ENCODE results near the gene TLNRD1. TPM values are rescaled to one million over a fixed set of nuclear protein-coding genes. Genes with fewer than 3 reads are reported as not detected.

The TLNRD1 gene
- total RNA-seq, 1 experiment from 2014 or later: 22.5 TPM

GRCh38 chr15:81018197-81018596 lies 17.5 kb downstream of the TLNRD1 start (continued):
- no peak for TF ChIP-seq CBX3 (IDR thresholded peaks at IDR 0.05; ENCODE audit: low read depth)

- ATAC-seq (no peak), DNase-seq (ENCODE audit: low read depth, low spot score) (no peak)
- no peak overlapping the region for H3K4me2 ChIP-seq (ENCODE audit: low read length)
- H3K36me3 ChIP-seq (ENCODE audit: control insufficient read depth in 1 of 2, insufficient read depth in 2 of 2, low read length in 2 of 2): no peaks in the 10 kb centered on the region
- H3K79me2 ChIP-seq (ENCODE audit: insufficient read depth, low read length): no peaks in the 10 kb centered on the region
- intact Hi-C loops (cut with micrococcal nuclease): no loop called here
- no peak overlapping the region for H3K9ac ChIP-seq (ENCODE audit: low read length)
- TF ChIP-seq SP1 (IDR thresholded peaks at IDR 0.05; ENCODE audit: low read depth) (no peak), YY1 (IDR thresholded peaks at IDR 0.05; ENCODE audit: extremely low read depth, insufficient replicate concordance, low read depth, low read length) (no peak)
- H2AFZ ChIP-seq (ENCODE audit: low read depth, low read length, poor library complexity, severe bottlenecking): no peak overlapping the region
- ChIA-PET POLR2A (no interaction called here), RAD21 (ENCODE audit: low non-redundant PET in 1 of 2, low total read pairs in 2 of 2, uncharacterized antibody in 2 of 2, unreplicated experiment in 2 of 2) (no interaction called here), CTCF (no interaction called here)
- 0 out of 2 replicates have a peak, but pooled peaks cover 2% of the 10 kb centered on the region for H3K9me2 ChIP-seq (ENCODE audit: insufficient read depth)
- BruUV-seq (replicated peaks): no TSS peak
- peaks cover 0 to 4% of the 10 kb centered on the region in 2 experiments; a peak in 1 of 4 replicates for H3K4me1 ChIP-seq (ENCODE audit: control insufficient read depth in 1 of 2, insufficient read depth in 2 of 2, low read length in 2 of 2)
- no peaks in the 10 kb centered on the region for H3K9me3 ChIP-seq (ENCODE audit: control insufficient read depth in 1 of 2, insufficient read depth in 1 of 2, low read depth in 1 of 2, low read length in 2 of 2)
- H4K20me1 ChIP-seq (ENCODE audit: insufficient read depth): no peaks in the 10 kb centered on the region
- no peak overlapping the region for H3K4me3 ChIP-seq (replicated peaks in 1 of 2; ENCODE audit: low read depth in 1 of 2, low read length in 2 of 2)
- no peak overlapping the region for H3K27ac ChIP-seq (ENCODE audit: low read depth, low read length)
- no peaks in the 10 kb centered on the region for H3K27me3 ChIP-seq (ENCODE audit: insufficient read depth, low read length)
These were observed 20.6 kb downstream of the TLNRD1 start for GRCh38 chr15:81021321-81021720.

- no peak overlapping the region for H2AFZ ChIP-seq (ENCODE audit: low read depth, low read length, poor library complexity, severe bottlenecking)
- H3K9me3 ChIP-seq (ENCODE audit: control insufficient read depth in 1 of 2, insufficient read depth in 1 of 2, low read depth in 1 of 2, low read length in 2 of 2): no peaks in the 10 kb centered on the region
- no peaks in the 10 kb centered on the region for H3K79me2 ChIP-seq (ENCODE audit: insufficient read depth, low read length)
- no peaks in the 10 kb centered on the region for H3K27me3 ChIP-seq (ENCODE audit: insufficient read depth, low read length)
- no TSS peak for BruUV-seq (replicated peaks)
- intact Hi-C loops (cut with micrococcal nuclease): no loop called here
- no peak for DNase-seq (ENCODE audit: low read depth, low spot score)
- ChIA-PET POLR2A (no interaction called here), CTCF (no interaction called here), RAD21 (ENCODE audit: low non-redundant PET in 1 of 2, low total read pairs in 2 of 2, uncharacterized antibody in 2 of 2, unreplicated experiment in 2 of 2) (no interaction called here)
- ATAC-seq: no peak
- no peak overlapping the region for H3K9ac ChIP-seq (ENCODE audit: low read length)
- H3K4me3 ChIP-seq (replicated peaks in 1 of 2; ENCODE audit: low read depth in 1 of 2, low read length in 2 of 2): no peak overlapping the region
- H3K27ac ChIP-seq (ENCODE audit: low read depth, low read length): no peak overlapping the region
- H4K20me1 ChIP-seq (ENCODE audit: insufficient read depth): no peaks in the 10 kb centered on the region
- H3K4me1 ChIP-seq (ENCODE audit: control insufficient read depth in 1 of 2, insufficient read depth in 2 of 2, low read length in 2 of 2): peaks cover 0 to 4% of the 10 kb centered on the region in 2 experiments; a peak in 1 of 4 replicates
- H3K4me2 ChIP-seq (ENCODE audit: low read length): no peak overlapping the region
- H3K36me3 ChIP-seq (ENCODE audit: control insufficient read depth in 1 of 2, insufficient read depth in 2 of 2, low read length in 2 of 2): no peaks in the 10 kb centered on the region
- 0 out of 2 replicates have a peak, but pooled peaks cover 2% of the 10 kb centered on the region for H3K9me2 ChIP-seq (ENCODE audit: insufficient read depth)
- TF ChIP-seq SRF (IDR thresholded peaks at IDR 0.05; ENCODE audit: low read depth) (no peak), CTCF (IDR thresholded peaks at IDR 0.05 in 2 of 3, conservative IDR thresholded peaks at IDR 0.05 in 1 of 3; ENCODE audit: borderline replicate concordance in 1 of 3, insufficient read depth in 1 of 3, low read depth in 2 of 3, low read length in 2 of 3) (no peak), FOSL1 (IDR thresholded peaks at IDR 0.05; ENCODE audit: low read depth) (no peak), ZBTB33 (IDR thresholded peaks at IDR 0.05; ENCODE audit: extremely low read depth, insufficient replicate concordance, low read length) (no peak), CEBPB (IDR thresholded peaks at IDR 0.05; ENCODE audit: low read depth) (no peak), RAD21 (IDR thresholded peaks at IDR 0.05; ENCODE audit: low read depth) (no peak), EGR1 (IDR thresholded peaks at IDR 0.05; ENCODE audit: low read depth) (no peak), SIN3A (IDR thresholded peaks at IDR 0.05; ENCODE audit: low read depth) (no peak), POLR2AphosphoS5 (IDR thresholded peaks at IDR 0.05; ENCODE audit: low read depth, low read length) (no peak), ZFX (IDR thresholded peaks at IDR 0.05) (no peak), POLR2A (IDR thresholded peaks at IDR 0.05; ENCODE audit: borderline replicate concordance, extremely low read depth, insufficient read depth, insufficient read length) (no peak), SP1 (IDR thresholded peaks at IDR 0.05; ENCODE audit: low read depth) (no peak), TCF7L2 (IDR thresholded peaks at IDR 0.05; ENCODE audit: borderline replicate concordance, extremely low read depth, insufficient read depth, insufficient read length) (no peak)
These were observed 23.0 kb downstream of the TLNRD1 start for GRCh38 chr15:81023483-81024264.

Measured in HCT116 (cell line).